ENCODE results near the gene LAMA3. TPM values are rescaled to one million over a fixed set of nuclear protein-coding genes. Genes with fewer than 3 reads are reported as not detected.

Gene LAMA3
- total and polyA plus RNA-seq, 2 experiments from 2014 or later, result 3.9 to 4.9 TPM

- Histone ChIP-seq H3F3A (replicated peaks; ENCODE audit: low read depth) (no peaks in the 10 kb centered on the region), H3K9me2 (ENCODE audit: insufficient read depth) (peaks cover 16% of the 10 kb centered on the region; the same call in 1 of the 2 replicates), H3K4me2 (no peak overlapping the region), H2AFZ (no peak overlapping the region), H3K79me2 (replicated peaks; ENCODE audit: insufficient read depth) (no peaks in the 10 kb centered on the region), H3K4me3 (no peak overlapping the region), H4K20me1 (replicated peaks; ENCODE audit: insufficient read depth) (no peaks in the 10 kb centered on the region), H3K27ac (ENCODE audit: low read depth) (no peak overlapping the region), H3K4me1 (ENCODE audit: insufficient read depth) (peaks cover 17% of the 10 kb centered on the region; the same call in 1 of the 2 replicates), H3K36me3 (ENCODE audit: insufficient read depth) (no peaks in the 10 kb centered on the region), H3K27me3 (ENCODE audit: insufficient read depth) (no peaks in the 10 kb centered on the region)
- Mint-ChIP-seq H3K27ac (no peak overlapping the region), H3K27me3 (ENCODE audit: insufficient read depth, low read depth, poor library complexity) (no peaks in the 10 kb centered on the region), H3K4me1 (peaks cover 11% of the 10 kb centered on the region; the same call in 2 of the 3 replicates), H3K9me3 (peaks cover 6% of the 10 kb centered on the region; the same call in 1 of the 3 replicates), H3K4me3 (no peak overlapping the region), H3K36me3 (ENCODE audit: low read depth) (no peaks in the 10 kb centered on the region)
- DNase-seq (ENCODE audit: low spot score) (no peak), ATAC-seq (no peak)
- no peak for TF ChIP-seq NANOG (IDR thresholded peaks at IDR 0.05; ENCODE audit: borderline replicate concordance)
- TF ChIP-seq ZNF331 (CRISPR knock-in tag; IDR thresholded peaks at IDR 0.05; ENCODE audit: low read depth), result no peak
- TF ChIP-seq ZNF114 (CRISPR knock-in tag; IDR thresholded peaks at IDR 0.05), result no peak
- TF ChIP-seq CTCF (conservative IDR thresholded peaks at IDR 0.05; ENCODE audit: low read depth in 2 of 2), result no peak
- no peak for TF ChIP-seq ETS1 (IDR thresholded peaks at IDR 0.05)
- no peak for TF ChIP-seq CREB1 (CRISPR knock-in tag; IDR thresholded peaks at IDR 0.05; ENCODE audit: low read depth)
- no peak for TF ChIP-seq STAT1 (IDR thresholded peaks at IDR 0.05; ENCODE audit: unreplicated experiment)
- no peak for TF ChIP-seq POLR2AphosphoS5 (IDR thresholded peaks at IDR 0.05; ENCODE audit: low read depth)
- no peak for TF ChIP-seq JUNB (IDR thresholded peaks at IDR 0.05; ENCODE audit: unreplicated experiment)
- no peak for TF ChIP-seq EZH2phosphoT487 (IDR thresholded peaks at IDR 0.05; ENCODE audit: unreplicated experiment)
- TF ChIP-seq EZH2 (IDR thresholded peaks at IDR 0.05; ENCODE audit: low read depth, unreplicated experiment), result no peak
- no peak for TF ChIP-seq REST (IDR thresholded peaks at IDR 0.05; ENCODE audit: unreplicated experiment)
Observed at GRCh38 chr18:23805898-23806297, 116.6 kb downstream of the LAMA3 start.
